ENCODE data around the gene PPT2. TPM values are rescaled to one million over a fixed set of nuclear protein-coding genes. Genes with fewer than 3 reads are reported as not detected.
A peak's percentile ranks its signal among the peaks of the same experiment; 100 is the strongest.

PPT2 gene
- total RNA-seq, 4 donors from 2014 or later, result 14.9 to 31.4 (median 20.8) TPM

GRCh38 chr6:32168807-32169591 is 15.1 kb downstream of the PPT2 start:
- intact Hi-C loops (cut with DNase I), result no loop called here
- no peak for DNase-seq (ENCODE audit: extremely low spot score)
- TF ChIP-seq EP300 (IDR thresholded peaks at IDR 0.05), result no peak
- Histone ChIP-seq H3K27me3 (no peaks in the 10 kb centered on the region), H3K4me3 (no peak overlapping the region), H3K9me3 (no peaks in the 10 kb centered on the region), H3K36me3 (peaks cover 13 to 74% (median 65%) of the 10 kb centered on the region in 4 donors), H3K27ac (replicated peaks in 1 of 4) (peak overlapping the region in 3 of 4 donors; percentile 13 to 50 (median 37)), H3K4me1 (peaks cover 0 to 30% (median 24%) of the 10 kb centered on the region in 4 donors)
- 78% methylated on average over 9 of the region's 11 CpGs for WGBS

- Histone ChIP-seq H3K4me1 (peaks cover 9 to 41% (median 37%) of the 10 kb centered on the region in 4 donors), H3K36me3 (peaks cover 13 to 62% (median 58%) of the 10 kb centered on the region in 4 donors), H3K27ac (replicated peaks in 1 of 4) (no peak overlapping the region), H3K27me3 (no peaks in the 10 kb centered on the region), H3K4me3 (no peak overlapping the region), H3K9me3 (no peaks in the 10 kb centered on the region)
- no peak for DNase-seq (ENCODE audit: extremely low spot score)
- intact Hi-C loops (cut with DNase I), result no loop called here
- no peak for TF ChIP-seq POLR2A (IDR thresholded peaks at IDR 0.05; ENCODE audit: low read depth)
- no peak for TF ChIP-seq CTCF (IDR thresholded peaks at IDR 0.05)
- TF ChIP-seq POLR2AphosphoS5 (IDR thresholded peaks at IDR 0.05), result no peak
- no peak for TF ChIP-seq EP300 (IDR thresholded peaks at IDR 0.05)
- WGBS, result 86% methylated on average over 4 of the region's 11 CpGs
Measured at GRCh38 chr6:32170294-32170693, 16.4 kb downstream of the PPT2 start.

- intact Hi-C loops (cut with DNase I), result no loop called here
- no peak overlapping the region for H3K4me3 ChIP-seq
- no peak for DNase-seq (ENCODE audit: extremely low spot score)
- H3K27me3 ChIP-seq, result no peaks in the 10 kb centered on the region
- 93% methylated on average over 6 of the region's 6 CpGs for WGBS
- TF ChIP-seq EP300 (IDR thresholded peaks at IDR 0.05), result no peak
- TF ChIP-seq POLR2A (IDR thresholded peaks at IDR 0.05; ENCODE audit: low read depth), result no peak
- no peak for TF ChIP-seq CTCF (IDR thresholded peaks at IDR 0.05)
- TF ChIP-seq POLR2AphosphoS5 (IDR thresholded peaks at IDR 0.05), result no peak
- peaks cover 13 to 53% (median 49%) of the 10 kb centered on the region in 4 donors for H3K36me3 ChIP-seq
- H3K27ac ChIP-seq (replicated peaks in 1 of 4), result no peak overlapping the region
- no peaks in the 10 kb centered on the region for H3K9me3 ChIP-seq
- H3K4me1 ChIP-seq, result peaks cover 13 to 46% (median 42%) of the 10 kb centered on the region in 4 donors
Measured at GRCh38 chr6:32171234-32171633, 17.3 kb downstream of the PPT2 start.

GRCh38 chr6:32173051-32173727 is 19.2 kb downstream of the PPT2 start:
- WGBS, result 69% methylated on average over 4 of the region's 4 CpGs
- no peak for DNase-seq (ENCODE audit: extremely low spot score)
- intact Hi-C loops (cut with DNase I), result no loop called here
- no peak overlapping the region for H3K4me3 ChIP-seq
- no peak for TF ChIP-seq CTCF (IDR thresholded peaks at IDR 0.05)
- TF ChIP-seq EP300 (IDR thresholded peaks at IDR 0.05), result no peak
- no peak for TF ChIP-seq POLR2A (IDR thresholded peaks at IDR 0.05; ENCODE audit: low read depth)
- TF ChIP-seq POLR2AphosphoS5 (IDR thresholded peaks at IDR 0.05), result peak in 1 of 2 donors; percentile 32
- peak overlapping the region in 3 of 4 donors; percentile 52 to 66 (median 62) for H3K27ac ChIP-seq (replicated peaks in 1 of 4)
- H3K27me3 ChIP-seq, result no peaks in the 10 kb centered on the region
- H3K36me3 ChIP-seq, result peaks cover 11 to 33% (median 30%) of the 10 kb centered on the region in 4 donors
- H3K4me1 ChIP-seq, result peaks cover 24 to 53% (median 48%) of the 10 kb centered on the region in 4 donors
- H3K9me3 ChIP-seq, result no peaks in the 10 kb centered on the region

GRCh38 chr6:32174416-32174815 is 20.5 kb downstream of the PPT2 start:
- peak overlapping the region in 1 of 4 donors; percentile 75 for H3K4me3 ChIP-seq
- WGBS, result 90% methylated on average over 1 of the region's 1 CpG
- H3K36me3 ChIP-seq, result peaks cover 8 to 21% (median 19%) of the 10 kb centered on the region in 4 donors
- H3K27me3 ChIP-seq, result no peaks in the 10 kb centered on the region
- TF ChIP-seq POLR2AphosphoS5 (IDR thresholded peaks at IDR 0.05), result no peak
- no peak for TF ChIP-seq POLR2A (IDR thresholded peaks at IDR 0.05; ENCODE audit: low read depth)
- no peak for TF ChIP-seq CTCF (IDR thresholded peaks at IDR 0.05)
- TF ChIP-seq EP300 (IDR thresholded peaks at IDR 0.05), result no peak
- intact Hi-C loops (cut with DNase I), result no loop called here
- H3K27ac ChIP-seq (replicated peaks in 1 of 4), result peak overlapping the region in 2 of 4 donors; percentile 52 to 66
- H3K4me1 ChIP-seq, result peaks cover 30 to 55% (median 53%) of the 10 kb centered on the region in 4 donors
- no peak for DNase-seq (ENCODE audit: extremely low spot score)
- H3K9me3 ChIP-seq, result no peaks in the 10 kb centered on the region
